Measurements from ENCODE around the gene HES7.

The HES7 gene

GRCh38 chr17:8072729-8073461 lies 51.0 kb downstream of the HES7 start:
- no peak for DNase-seq (ENCODE audit: low read depth)

GRCh38 chr17:8072341-8072728 lies 51.6 kb downstream of the HES7 start:
- DNase-seq (ENCODE audit: low read depth) = no peak

- no peak for DNase-seq (ENCODE audit: low read depth)
These were observed 52.4 kb downstream of the HES7 start for GRCh38 chr17:8071496-8071895.
